ENCODE results near the gene IKBKG. TPM values are rescaled to one million over a fixed set of nuclear protein-coding genes. Genes with fewer than 3 reads are reported as not detected.

Gene IKBKG
- total and polyA plus RNA-seq, 9 donors: 1.5 to 28.6 (median 16.1) TPM

- peaks cover 14% of the 10 kb centered on the region for H3K4me1 ChIP-seq (ENCODE audit: insufficient read depth)
Observed at GRCh38 chrX:154542723-154543424, 4.5 kb upstream of the IKBKG start.

GRCh38 chrX:154545673-154546274 is 1.6 kb upstream of the IKBKG start:
- DNase-seq: no peak
- intact Hi-C loops (cut with DNase I): no loop called here
- no peak overlapping the region for H3K27ac ChIP-seq
- peak overlapping the region; percentile 65 for H3K4me3 ChIP-seq
- peaks cover 14% of the 10 kb centered on the region for H3K4me1 ChIP-seq (ENCODE audit: insufficient read depth)
- no peaks in the 10 kb centered on the region for H3K9me3 ChIP-seq
- no peaks in the 10 kb centered on the region for H3K36me3 ChIP-seq
- 87 to 92% (median 91%) methylated on average over 17 of the region's 17 CpGs for WGBS, 3 donors
- TF ChIP-seq CTCF (IDR thresholded peaks at IDR 0.05) (no peak), POLR2A (IDR thresholded peaks at IDR 0.05) (no peak), EP300 (IDR thresholded peaks at IDR 0.05) (no peak)
- H3K27me3 ChIP-seq: no peaks in the 10 kb centered on the region

More at GRCh38 chrX:154542723-154543424, 4.5 kb upstream of the IKBKG start:
- Histone ChIP-seq H3K27ac (peak overlapping the region; percentile 64 to 80), H3K4me3 (no peak overlapping the region), H3K27me3 (no peaks in the 10 kb centered on the region), H3K9me3 (no peaks in the 10 kb centered on the region), H3K36me3 (no peaks in the 10 kb centered on the region)
- TF ChIP-seq POLR2A (IDR thresholded peaks at IDR 0.05) (no peak), CTCF (IDR thresholded peaks at IDR 0.05) (no peak), EP300 (IDR thresholded peaks at IDR 0.05) (no peak)
- DNase-seq: no peak
- intact Hi-C loops (cut with DNase I): no loop called here
- WGBS, 3 donors: 75 to 81% (median 76%) methylated on average over 20 of the region's 20 CpGs

GRCh38 chrX:154546354-154547244 is 821 bp upstream of the IKBKG start, which contains the start of gene G6PD:
Gene G6PD (minus strand): TSS chrX:154546846. CDS start chrX:154546155, 691 bp downstream.
- intact Hi-C loops (cut with DNase I): no loop called here
- peaks cover 11% of the 10 kb centered on the region for H3K4me1 ChIP-seq (ENCODE audit: insufficient read depth)

More at GRCh38 chrX:154546354-154547244, 821 bp upstream of the IKBKG start, which contains the start of gene G6PD:
- no peaks in the 10 kb centered on the region for H3K36me3 ChIP-seq
- WGBS, 3 donors: 28 to 53% (median 51%) methylated on average over 54 to 92 of the region's 92 CpGs
- peak within 1 kb of the TSS; percentile 65 for H3K4me3 ChIP-seq
- TF ChIP-seq EP300 (IDR thresholded peaks at IDR 0.05) (no peak), CTCF (IDR thresholded peaks at IDR 0.05) (peak in 1 of 3 donors; percentile 8), POLR2A (IDR thresholded peaks at IDR 0.05) (peak; percentile 33)
- no peaks in the 10 kb centered on the region for H3K27me3 ChIP-seq
- DNase-seq: peak in 1 of 5 donors; percentile 75
- no peaks in the 10 kb centered on the region for H3K9me3 ChIP-seq
- H3K27ac ChIP-seq: peak within 1 kb of the TSS in 1 of 2 donors; percentile 67

Measured in ovary (tissue), 9 donors.